ENCODE measurements around the gene GLB1L3.
A peak's percentile ranks its signal among the peaks of the same experiment; 100 is the strongest.
"Not testable (repeated sequence)": the region's sequence is repeated elsewhere in the genome, so short reads cannot be mapped to it uniquely, and the experiment has no call there.

The GLB1L3 gene

GRCh38 chr11:134313821-134314607, 37.8 kb downstream of the GLB1L3 start:
- DNase-seq (ENCODE audit: low read depth), result no peak

GRCh38 chr11:134317103-134317502, 40.9 kb downstream of the GLB1L3 start:
- no peak for DNase-seq (ENCODE audit: low read depth)

- DNase-seq (ENCODE audit: low read depth), result not testable (repeated sequence)
These were observed 45.2 kb downstream of the GLB1L3 start for GRCh38 chr11:134321373-134321772.

GRCh38 chr11:134322553-134322952, 46.4 kb downstream of the GLB1L3 start:
- no peak for DNase-seq (ENCODE audit: low read depth)

- DNase-seq (ENCODE audit: low read depth), result no peak
These were observed 52.3 kb downstream of the GLB1L3 start for GRCh38 chr11:134328433-134328832.

- DNase-seq (ENCODE audit: low read depth), result no peak
These were observed 54.6 kb downstream of the GLB1L3 start for GRCh38 chr11:134330611-134331353.

- peak; percentile 78 for DNase-seq (ENCODE audit: low read depth)
These were observed 55.4 kb downstream of the GLB1L3 start, which contains the start of gene GLB1L2 for GRCh38 chr11:134331354-134332188. Gene GLB1L2 (plus strand): TSS chr11:134331988. CDS start chr11:134332062, 74 bp downstream.

GRCh38 chr11:134332189-134332631, 56.0 kb downstream of the GLB1L3 start:
- no peak for DNase-seq (ENCODE audit: low read depth)

- DNase-seq (ENCODE audit: low read depth), result no peak
These were observed 56.6 kb downstream of the GLB1L3 start for GRCh38 chr11:134332782-134333181.

- DNase-seq (ENCODE audit: low read depth), result no peak
These were observed 57.1 kb downstream of the GLB1L3 start for GRCh38 chr11:134333312-134333711.

- DNase-seq (ENCODE audit: low read depth), result no peak
These were observed 57.8 kb downstream of the GLB1L3 start for GRCh38 chr11:134333946-134334345.

- no peak for DNase-seq (ENCODE audit: low read depth)
These were observed 58.8 kb downstream of the GLB1L3 start for GRCh38 chr11:134334796-134335571.

- no peak for DNase-seq (ENCODE audit: low read depth)
These were observed 60.9 kb downstream of the GLB1L3 start for GRCh38 chr11:134337051-134337450.

- no peak for DNase-seq (ENCODE audit: low read depth)
These were observed 61.9 kb downstream of the GLB1L3 start for GRCh38 chr11:134338068-134338467.

- no peak for DNase-seq (ENCODE audit: low read depth)
These were observed 62.5 kb downstream of the GLB1L3 start for GRCh38 chr11:134338654-134339053.

- no peak for DNase-seq (ENCODE audit: low read depth)
These were observed 63.6 kb downstream of the GLB1L3 start for GRCh38 chr11:134339756-134340155.

- no peak for DNase-seq (ENCODE audit: low read depth)
These were observed 64.3 kb downstream of the GLB1L3 start for GRCh38 chr11:134340354-134340964.

- DNase-seq (ENCODE audit: low read depth), result no peak
These were observed 65.8 kb downstream of the GLB1L3 start for GRCh38 chr11:134341805-134342571.

GRCh38 chr11:134342572-134343340, 66.6 kb downstream of the GLB1L3 start:
- no peak for DNase-seq (ENCODE audit: low read depth)
